Endodermal cell (in vitro differentiated cells): Measurements from ENCODE around the gene CYP51A1. TPM values are rescaled to one million over a fixed set of nuclear protein-coding genes. Genes with fewer than 3 reads are reported as not detected.
"Not testable (repeated sequence)": the region's sequence is repeated elsewhere in the genome, so short reads cannot be mapped to it uniquely, and the experiment has no call there.

Experiments
- DNase-seq: peaks from one replicate; pipeline ENCODE4 v3.0.0-alpha.2; 2017
- H3K27ac ChIP-seq: 2 replicates; pipeline ENCODE4 v1.5.1; 2013; ENCODE audit warnings: mild to moderate bottlenecking, low read depth, low read length, moderate library complexity
- H3K27me3 ChIP-seq: 2 replicates; pipeline ENCODE4 v1.6.1; 2013; ENCODE audit warnings: mild to moderate bottlenecking, low read length, moderate library complexity; ENCODE audit not compliant: insufficient read depth, control insufficient read depth, poor library complexity, severe bottlenecking
- H3K36me3 ChIP-seq: 2 replicates; pipeline ENCODE4 v1.7.0; 2013; ENCODE audit warnings: mild to moderate bottlenecking, low read length, moderate library complexity; ENCODE audit not compliant: control insufficient read depth, insufficient read depth
- H3K4me1 ChIP-seq: one replicate; pipeline ENCODE4 v1.7.0; 2013; ENCODE audit warnings: low read length; ENCODE audit not compliant: control insufficient read depth, insufficient read depth
- H3K4me3 ChIP-seq: 2 replicates; pipeline ENCODE4 v1.5.1; 2013; ENCODE audit warnings: mild to moderate bottlenecking, low read length, moderate library complexity
- H3K9ac ChIP-seq: 2 replicates; pipeline ENCODE4 v1.6.1; 2013; ENCODE audit warnings: mild to moderate bottlenecking, low read length, moderate library complexity; ENCODE audit not compliant: poor library complexity, severe bottlenecking; ENCODE audit errors: extremely low read depth
- H3K9me3 ChIP-seq: 2 replicates; pipeline ENCODE4 v1.6.1; 2013; ENCODE audit warnings: mild to moderate bottlenecking, low read length, moderate library complexity; ENCODE audit not compliant: control insufficient read depth
- H3K27ac Mint-ChIP-seq: 2 replicates; pipeline ENCODE4 v1.8.0; 2020; ENCODE audit warnings: mixed read lengths
- H3K27me3 Mint-ChIP-seq: 2 replicates; pipeline ENCODE4 v1.8.0; 2021; ENCODE audit warnings: mild to moderate bottlenecking, mixed read lengths; ENCODE audit not compliant: insufficient read depth
- H3K36me3 Mint-ChIP-seq: 2 replicates; pipeline ENCODE4 v1.8.0; 2020; ENCODE audit warnings: low read depth, mixed read lengths
- H3K4me1 Mint-ChIP-seq: 2 replicates; pipeline ENCODE4 v1.8.0; 2020; ENCODE audit warnings: mixed read lengths
- H3K4me3 Mint-ChIP-seq: 2 replicates; pipeline ENCODE4 v1.8.0; 2020; ENCODE audit warnings: mild to moderate bottlenecking, moderate library complexity, mixed read lengths
- H3K9me3 Mint-ChIP-seq: 2 replicates; pipeline ENCODE4 v1.8.0; 2020; ENCODE audit warnings: mild to moderate bottlenecking, mixed read lengths
- CTCF ChIP-seq: fragments of 200-600 bp; sonication (generic); conservative IDR thresholded peaks from 2 replicates; pipeline ENCODE4 v1.5.0; 2021; ENCODE audit warnings: antibody characterized with exemption, mild to moderate bottlenecking
- WGBS, 2 experiments: methylation state at CpG; one replicate each; pipeline versions ENCODE4 v1.1.5 to v1.1.7; 2013; ENCODE audit warnings: missing lambda C conversion rate in 2 of 2, mixed read lengths in 1 of 2; ENCODE audit not compliant: insufficient coverage in 1 of 2, insufficient read length in 1 of 2; 5-methylcytosine and 5-hydroxymethylcytosine counted together
- total RNA-seq, 2 donors: library from RNA; stranded (reverse); fragmentation: NEBNext Ultra II Directional in 1 of 2; extraction: Animal tissue kit (Norgen Biotek cat#: 25700) in 1 of 2; gene quantifications; 2 replicates in 1 of 2; 3 replicates in 1 of 2; pipeline ENCODE4 v1.2.1, GENCODE V29; 2021

Gene CYP51A1
- total RNA-seq, 2 donors from 2014 or later, result 49.5 to 72.9 TPM

GRCh38 chr7:92092210-92092609, 42.1 kb downstream of the CYP51A1 start:
- H3K36me3 ChIP-seq, result peaks cover 79% of the 10 kb centered on the region
- H3K9ac ChIP-seq, result no peak overlapping the region
- H3K4me1 ChIP-seq, result no peaks in the 10 kb centered on the region
- WGBS, 2 experiments, result 93% methylated on average over 1 of the region's 1 CpG; no CpG with 5 or more reads in 1 of the 2 experiments
- H3K36me3 Mint-ChIP-seq, result peaks cover 66% of the 10 kb centered on the region
- no peak overlapping the region for H3K27ac ChIP-seq
- DNase-seq, result no peak
- H3K4me3 ChIP-seq, result no peak overlapping the region
- TF ChIP-seq CTCF, result no peak
- no peaks in the 10 kb centered on the region for H3K27me3 Mint-ChIP-seq
- peaks cover 6% of the 10 kb centered on the region for H3K9me3 Mint-ChIP-seq
- H3K4me3 Mint-ChIP-seq, result no peak overlapping the region
- no peak overlapping the region for H3K27ac Mint-ChIP-seq
- H3K4me1 Mint-ChIP-seq, result no peaks in the 10 kb centered on the region
- peaks cover 14% of the 10 kb centered on the region for H3K9me3 ChIP-seq
- no peaks in the 10 kb centered on the region for H3K27me3 ChIP-seq

GRCh38 chr7:92088266-92088665, 46.0 kb downstream of the CYP51A1 start:
- H3K9me3 Mint-ChIP-seq, result peaks cover 15% of the 10 kb centered on the region
- H3K4me1 ChIP-seq, result no peaks in the 10 kb centered on the region
- H3K9ac ChIP-seq, result no peak overlapping the region
- peaks cover 88% of the 10 kb centered on the region for H3K36me3 ChIP-seq
- H3K9me3 ChIP-seq, result peaks cover 26% of the 10 kb centered on the region
- DNase-seq, result no peak
- no peak overlapping the region for H3K27ac Mint-ChIP-seq
- 93% methylated on average over 1 of the region's 1 CpG; no CpG with 5 or more reads in 1 of the 2 experiments for WGBS, 2 experiments
- no peak for TF ChIP-seq CTCF
- no peak overlapping the region for H3K4me3 ChIP-seq
- no peaks in the 10 kb centered on the region for H3K4me1 Mint-ChIP-seq
- H3K4me3 Mint-ChIP-seq, result no peak overlapping the region
- no peaks in the 10 kb centered on the region for H3K27me3 Mint-ChIP-seq
- H3K36me3 Mint-ChIP-seq, result peaks cover 75% of the 10 kb centered on the region
- H3K27ac ChIP-seq, result no peak overlapping the region
- H3K27me3 ChIP-seq, result no peaks in the 10 kb centered on the region

GRCh38 chr7:92083922-92084321, 50.4 kb downstream of the CYP51A1 start:
- H3K4me1 ChIP-seq, H3K4me3 Mint-ChIP-seq, DNase-seq, H3K4me3 ChIP-seq, H3K9ac ChIP-seq, H3K27me3 ChIP-seq, H3K4me1 Mint-ChIP-seq, H3K27ac Mint-ChIP-seq, H3K27ac ChIP-seq, H3K27me3 Mint-ChIP-seq: not testable (repeated sequence)
- peaks cover 15% of the 10 kb centered on the region for H3K9me3 Mint-ChIP-seq
- peaks cover 26% of the 10 kb centered on the region for H3K9me3 ChIP-seq
- peaks cover 72% of the 10 kb centered on the region for H3K36me3 Mint-ChIP-seq
- 88 to 100% methylated on average over 4 to 6 of the region's 6 CpGs for WGBS, 2 experiments
- H3K36me3 ChIP-seq, result peaks cover 84% of the 10 kb centered on the region

- Histone ChIP-seq H3K27me3 (no peaks in the 10 kb centered on the region), H3K27ac (no peak overlapping the region), H3K36me3 (peaks cover 57% of the 10 kb centered on the region), H3K4me3 (no peak overlapping the region), H3K4me1 (no peaks in the 10 kb centered on the region), H3K9me3 (no peaks in the 10 kb centered on the region), H3K9ac (no peak overlapping the region)
- WGBS, 2 experiments, result no CpG with 5 or more reads among the region's 1 CpG
- H3K4me1 Mint-ChIP-seq, result no peaks in the 10 kb centered on the region
- no peak for DNase-seq
- no peaks in the 10 kb centered on the region for H3K9me3 Mint-ChIP-seq
- H3K27ac Mint-ChIP-seq, result no peak overlapping the region
- H3K4me3 Mint-ChIP-seq, result no peak overlapping the region
- no peaks in the 10 kb centered on the region for H3K27me3 Mint-ChIP-seq
- H3K36me3 Mint-ChIP-seq, result peaks cover 53% of the 10 kb centered on the region
- TF ChIP-seq CTCF, result no peak
These were observed 57.8 kb downstream of the CYP51A1 start for GRCh38 chr7:92076509-92076908.
